ENCODE results near the gene U2AF1L4. TPM values are rescaled to one million over a fixed set of nuclear protein-coding genes. Genes with fewer than 3 reads are reported as not detected.
"Not testable (repeated sequence)": the region's sequence is repeated elsewhere in the genome, so short reads cannot be mapped to it uniquely, and the experiment has no call there.

Gene U2AF1L4
- total RNA-seq, 4 donors from 2014 or later = 5.1 to 22.9 (median 13.4) TPM

DNA sequence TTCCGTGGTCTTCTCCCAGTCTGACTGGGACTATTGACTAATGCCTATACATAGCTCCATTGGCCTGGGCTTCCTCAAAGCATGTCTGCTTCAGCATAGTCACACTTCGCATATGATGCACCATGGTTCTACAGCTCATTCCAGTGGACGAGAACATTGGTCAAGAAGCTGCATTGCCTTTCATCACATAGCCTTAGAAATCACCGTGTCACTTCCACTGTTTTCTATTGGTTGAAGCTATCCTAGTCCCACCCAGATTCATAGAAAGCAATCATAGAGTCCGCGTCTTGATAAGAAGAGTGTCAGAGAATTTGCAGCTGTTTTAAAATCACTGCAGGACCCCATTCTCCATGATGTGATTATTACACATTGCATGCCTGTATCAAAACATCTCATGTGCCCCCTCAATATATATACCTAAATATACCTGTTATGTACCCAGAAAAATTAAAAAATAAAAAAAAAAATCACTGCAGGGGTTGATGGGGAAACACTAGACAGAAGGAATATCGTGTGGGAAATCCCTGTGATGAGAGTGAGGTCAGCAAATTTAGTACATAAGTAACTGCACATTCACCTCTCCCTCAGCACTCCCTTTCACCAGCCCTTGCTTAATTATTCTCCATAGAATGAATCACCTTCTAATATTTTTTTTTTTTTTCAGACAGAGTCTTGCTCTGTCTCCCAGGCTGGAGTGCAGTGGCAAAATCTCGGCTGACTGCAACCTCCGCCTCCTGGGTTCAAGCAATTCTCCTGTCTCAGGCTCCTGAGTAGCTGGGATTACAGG, 28.0 kb upstream of the U2AF1L4 start:
- in situ Hi-C loops (cut with MboI; ENCODE audit: low sequenced_read_pairs in 4 of 4) = loop anchor here in 1 of 4 donors (25.0 kb wide), 1 partner anchor 364 kb away; the partner anchor contains the start of gene CAPNS1
- no peaks in the 10 kb centered on the region for H3K9me3 ChIP-seq
- H3K4me3 ChIP-seq = no peak overlapping the region
- no peaks in the 10 kb centered on the region for H3K27me3 ChIP-seq
- H3K36me3 ChIP-seq = no peaks in the 10 kb centered on the region
- H3K27ac ChIP-seq = no peak overlapping the region
- peaks cover 4 to 5% of the 10 kb centered on the region in 2 donors for H3K4me1 ChIP-seq
- intact Hi-C loops (cut with DNase I; ENCODE audit: low total_unique reads) = loop anchor here (10.0 kb wide), 1 partner anchor 222 kb away; the partner anchor contains the start of gene SDHAF1
- no peak for TF ChIP-seq POLR2A (IDR thresholded peaks at IDR 0.05)
- no peak for TF ChIP-seq CTCF (IDR thresholded peaks at IDR 0.05 in 4 of 5, conservative IDR thresholded peaks at IDR 0.05 in 1 of 5)
- DNase-seq (no peak), ATAC-seq (no peak)

GRCh38 chr19:35772362-35772761, 27.1 kb upstream of the U2AF1L4 start:
- not testable (repeated sequence) for ATAC-seq, H3K36me3 ChIP-seq, H3K9me3 ChIP-seq, H3K27me3 ChIP-seq, H3K4me3 ChIP-seq, DNase-seq, H3K27ac ChIP-seq, H3K4me1 ChIP-seq
- intact Hi-C loops (cut with DNase I; ENCODE audit: low total_unique reads) = loop anchor here (10.0 kb wide), 1 partner anchor 222 kb away; the partner anchor contains the start of gene SDHAF1
- in situ Hi-C loops (cut with MboI; ENCODE audit: low sequenced_read_pairs in 4 of 4) = loop anchor here in 1 of 4 donors (25.0 kb wide), 1 partner anchor 365 kb away; the partner anchor contains the start of gene CAPNS1

GRCh38 chr19:35768082-35768421, 22.8 kb upstream of the U2AF1L4 start:
- Histone ChIP-seq H3K4me3 (no peak overlapping the region), H3K36me3 (peaks cover 0 to 13% of the 10 kb centered on the region in 2 donors), H3K9me3 (no peaks in the 10 kb centered on the region), H3K4me1 (no peaks in the 10 kb centered on the region), H3K27me3 (no peaks in the 10 kb centered on the region), H3K27ac (no peak overlapping the region)
- ATAC-seq (no peak), DNase-seq (no peak)
- in situ Hi-C loops (cut with MboI; ENCODE audit: low sequenced_read_pairs in 4 of 4) (loop anchor here in 1 of 4 donors (25.0 kb wide), 1 partner anchor 369 kb away; the partner anchor contains the start of gene CAPNS1), intact Hi-C loops (cut with DNase I; ENCODE audit: low total_unique reads) (no loop called here)
- TF ChIP-seq POLR2A (IDR thresholded peaks at IDR 0.05) (no peak), CTCF (IDR thresholded peaks at IDR 0.05 in 4 of 5, conservative IDR thresholded peaks at IDR 0.05 in 1 of 5) (no peak)

DNA sequence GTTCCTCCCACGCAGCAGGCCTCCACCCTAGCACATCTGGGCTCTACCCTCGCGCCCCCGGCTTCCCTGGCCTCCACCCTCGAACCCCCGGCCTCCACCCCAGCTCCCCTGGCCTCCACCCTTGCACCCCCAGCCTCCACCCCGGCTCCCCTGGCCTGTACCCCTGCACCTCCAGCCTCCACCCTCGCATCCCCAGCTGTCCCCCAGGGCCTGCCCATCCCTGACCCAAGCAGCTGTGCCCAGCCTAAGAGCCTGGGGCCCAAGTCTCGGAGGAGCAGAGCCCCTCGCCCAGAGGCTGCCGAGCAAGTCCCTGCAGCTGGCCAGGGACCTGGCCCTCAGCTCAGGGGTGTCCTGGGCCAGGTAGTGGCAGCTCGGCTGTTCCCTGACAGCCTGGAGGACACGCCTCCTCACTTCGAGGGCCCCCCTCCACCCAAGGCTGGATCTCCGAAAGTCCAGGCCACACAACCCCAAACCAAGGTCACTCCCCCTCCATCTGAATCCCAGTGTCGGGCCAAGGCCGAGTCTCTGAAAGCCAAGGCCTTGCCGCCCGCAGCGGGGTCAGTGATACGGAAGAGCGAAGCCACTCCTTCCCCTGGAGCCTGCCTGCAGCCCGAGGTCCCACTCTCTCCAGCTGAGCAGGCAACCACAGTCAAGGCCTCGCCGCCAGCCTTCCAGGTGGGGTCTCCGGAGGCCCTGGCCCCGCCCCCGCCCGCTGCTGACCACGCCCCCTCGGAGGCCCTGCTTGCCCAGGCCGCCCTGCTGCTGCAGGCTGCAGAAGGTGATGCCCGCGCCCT, 22.3 kb upstream of the U2AF1L4 start:
- intact Hi-C loops (cut with DNase I; ENCODE audit: low total_unique reads) = no loop called here
- Histone ChIP-seq H3K36me3 (peaks cover 0 to 13% of the 10 kb centered on the region in 2 donors), H3K27me3 (no peaks in the 10 kb centered on the region), H3K9me3 (no peaks in the 10 kb centered on the region), H3K4me3 (no peak overlapping the region), H3K27ac (no peak overlapping the region), H3K4me1 (no peaks in the 10 kb centered on the region)
- DNase-seq = no peak
- ATAC-seq = no peak
- in situ Hi-C loops (cut with MboI; ENCODE audit: low sequenced_read_pairs in 4 of 4) = loop anchor here in 1 of 4 donors (25.0 kb wide), 1 partner anchor 370 kb away; the partner anchor contains the start of gene CAPNS1
- TF ChIP-seq POLR2A (IDR thresholded peaks at IDR 0.05) (no peak), CTCF (IDR thresholded peaks at IDR 0.05 in 4 of 5, conservative IDR thresholded peaks at IDR 0.05 in 1 of 5) (no peak)
